H9 (cell line): ENCODE measurements around the gene BBX. TPM values are rescaled to one million over a fixed set of nuclear protein-coding genes. Genes with fewer than 3 reads are reported as not detected.

Experiments
- DNase-seq: peaks from one replicate; pipeline ENCODE4 v3.0.0-alpha.2; 2017
- H2AFZ ChIP-seq: one replicate; pipeline ENCODE4 v1.6.1; 2013; ENCODE audit warnings: mild to moderate bottlenecking, low read length, control low read depth, moderate library complexity
- H2AK5ac ChIP-seq: 2 replicates; pipeline ENCODE4 v1.6.1; 2013; ENCODE audit warnings: low read length, control low read depth, mixed read lengths; ENCODE audit not compliant: insufficient read length
- H2BK120ac ChIP-seq: one replicate; pipeline ENCODE4 v1.6.1; 2013; ENCODE audit warnings: low read depth, mild to moderate bottlenecking, low read length, control low read depth, inconsistent platforms; ENCODE audit not compliant: poor library complexity, severe bottlenecking
- H2BK12ac ChIP-seq: 2 replicates; pipeline ENCODE4 v1.6.1; 2013; ENCODE audit warnings: low read length, control low read depth, mixed read lengths, low read depth; ENCODE audit not compliant: insufficient read length
- H2BK15ac ChIP-seq: 2 replicates; pipeline ENCODE4 v1.6.1; 2013; ENCODE audit warnings: low read depth, low read length, control low read depth
- H2BK20ac ChIP-seq: one replicate; pipeline ENCODE4 v1.6.1; 2013; ENCODE audit warnings: low read depth, mild to moderate bottlenecking, low read length, control low read depth, inconsistent platforms; ENCODE audit not compliant: poor library complexity, severe bottlenecking
- H2BK5ac ChIP-seq: 2 replicates; pipeline ENCODE4 v1.6.1; 2013; ENCODE audit warnings: low read length, control low read depth, mixed read lengths; ENCODE audit not compliant: insufficient read length
- H3K14ac ChIP-seq: 2 replicates; pipeline ENCODE4 v1.6.1; 2013; ENCODE audit warnings: low read length, control low read depth; ENCODE audit not compliant: insufficient read depth
- H3K18ac ChIP-seq: 2 replicates; pipeline ENCODE4 v1.6.1; 2013; ENCODE audit warnings: low read depth, mild to moderate bottlenecking, mixed read lengths, low read length, control low read depth; ENCODE audit not compliant: insufficient read length
- H3K23ac ChIP-seq: 2 replicates; pipeline ENCODE4 v1.6.1; 2013; ENCODE audit warnings: low read length, control low read depth, mixed read lengths, low read depth; ENCODE audit not compliant: insufficient read length
- H3K23me2 ChIP-seq: 2 replicates; pipeline ENCODE4 v1.6.1; 2013; ENCODE audit warnings: low read depth, mild to moderate bottlenecking, mixed read lengths, low read length, control low read depth; ENCODE audit not compliant: insufficient read length, poor library complexity, severe bottlenecking
- H3K27ac ChIP-seq: 2 replicates; pipeline ENCODE4 v1.5.1; 2013; ENCODE audit warnings: low read length, control low read depth, mixed read lengths, low read depth; ENCODE audit not compliant: insufficient read length
- H3K27me3 ChIP-seq: 2 replicates; pipeline ENCODE4 v1.6.1; 2013; ENCODE audit warnings: low read length, control low read depth, inconsistent platforms; ENCODE audit not compliant: insufficient read depth
- H3K4ac ChIP-seq: 2 replicates; pipeline ENCODE4 v1.6.1; 2013; ENCODE audit warnings: low read depth, mild to moderate bottlenecking, control low read depth, inconsistent platforms, low read length, moderate library complexity
- H3K4me1 ChIP-seq: 2 replicates; pipeline ENCODE4 v1.6.1; 2013; ENCODE audit warnings: low read length, control low read depth, inconsistent platforms; ENCODE audit not compliant: insufficient read depth
- H3K4me2 ChIP-seq: 2 replicates; pipeline ENCODE4 v1.6.1; 2013; ENCODE audit warnings: low read length, control low read depth, mixed read lengths; ENCODE audit not compliant: insufficient read length, insufficient read depth
- H3K56ac ChIP-seq: 2 replicates; pipeline ENCODE4 v1.6.1; 2013; ENCODE audit warnings: low read depth, mild to moderate bottlenecking, mixed read lengths, low read length, control low read depth; ENCODE audit not compliant: insufficient read length
- H3K79me1 ChIP-seq: 2 replicates; pipeline ENCODE4 v1.6.1; 2013; ENCODE audit warnings: low read depth, mild to moderate bottlenecking, moderate library complexity, low read length, control low read depth, inconsistent platforms; ENCODE audit not compliant: insufficient read depth, poor library complexity, severe bottlenecking
- H3K79me2 ChIP-seq: 2 replicates; pipeline ENCODE4 v1.6.1; 2013; ENCODE audit warnings: low read length, control low read depth, inconsistent platforms; ENCODE audit not compliant: insufficient read depth
- H3K9ac ChIP-seq: 2 replicates; pipeline ENCODE4 v1.6.1; 2013; ENCODE audit warnings: low read length, control low read depth, mixed read lengths; ENCODE audit not compliant: insufficient read length; ENCODE audit errors: extremely low read depth
- H3K9me3 ChIP-seq: one replicate; pipeline ENCODE4 v1.6.1; 2013; ENCODE audit warnings: low read depth, low read length, inconsistent platforms; ENCODE audit not compliant: control insufficient read depth
- H3T11ph ChIP-seq: one replicate; pipeline ENCODE4 v1.6.1; 2013; ENCODE audit warnings: mild to moderate bottlenecking, low read length, control low read depth, inconsistent platforms
- H4K20me1 ChIP-seq: one replicate; pipeline ENCODE4 v1.6.1; 2013; ENCODE audit not compliant: control insufficient read depth, insufficient read length, insufficient read depth
- H4K5ac ChIP-seq: 2 replicates; pipeline ENCODE4 v1.6.1; 2013; ENCODE audit warnings: low read depth, mild to moderate bottlenecking, mixed read lengths, low read length, control low read depth; ENCODE audit not compliant: insufficient read length
- H4K8ac ChIP-seq: replicated peaks from 2 replicates; pipeline ENCODE4 v1.6.1; 2013; ENCODE audit warnings: low read length, control low read depth, mixed read lengths, low read depth; ENCODE audit not compliant: insufficient read length
- H4K91ac ChIP-seq: 2 replicates; pipeline ENCODE4 v1.6.1; 2013; ENCODE audit warnings: low read depth, mild to moderate bottlenecking, moderate library complexity, mixed read lengths, low read length, control low read depth; ENCODE audit not compliant: insufficient read length
- H3K27ac Mint-ChIP-seq, 3 experiments: 2 replicates in 2 of 3; 3 replicates in 1 of 3; pipeline ENCODE4 v1.8.0; 2020 to 2021; ENCODE audit warnings: mixed read lengths in 3 of 3, mild to moderate bottlenecking in 1 of 3, moderate library complexity in 1 of 3
- H3K27me3 Mint-ChIP-seq: 2 replicates; pipeline ENCODE4 v1.8.0; 2021; ENCODE audit warnings: low read depth, mild to moderate bottlenecking, moderate library complexity, mixed read lengths
- H3K36me3 Mint-ChIP-seq, 3 experiments: 2 replicates in 2 of 3; 3 replicates in 1 of 3; pipeline ENCODE4 v1.8.0; 2020 to 2021; ENCODE audit warnings: low read depth in 3 of 3, mixed read lengths in 3 of 3; ENCODE audit not compliant: insufficient read depth in 1 of 3
- H3K4me1 Mint-ChIP-seq, 2 experiments: 2 replicates each; pipeline ENCODE4 v1.8.0; 2020; ENCODE audit warnings: mixed read lengths in 2 of 2
- H3K4me3 Mint-ChIP-seq, 2 experiments: 2 replicates in 1 of 2; 3 replicates in 1 of 2; pipeline ENCODE4 v1.8.0; 2020 to 2021; ENCODE audit warnings: mild to moderate bottlenecking in 2 of 2, mixed read lengths in 2 of 2, moderate library complexity in 1 of 2
- H3K9me3 Mint-ChIP-seq, 2 experiments: 2 replicates in 1 of 2; 3 replicates in 1 of 2; pipeline ENCODE4 v1.8.0; 2020; ENCODE audit warnings: mild to moderate bottlenecking in 2 of 2, mixed read lengths in 2 of 2, moderate library complexity in 1 of 2
- WGBS: extraction: QIAGEN DNeasy Blood & Tissue Kit; methylation state at CpG from one replicate; pipeline ENCODE4 v1.1.7; 2013; ENCODE audit warnings: missing lambda C conversion rate, low lambda C conversion rate, mixed read lengths; ENCODE audit not compliant: insufficient read length; ENCODE audit errors: extremely low coverage; 5-methylcytosine and 5-hydroxymethylcytosine counted together
- total RNA-seq: library from RNA; stranded (reverse); gene quantifications from 2 replicates; pipeline ENCODE4 v1.2.1, GENCODE V29; 2021
- TF ChIP-seq, protein P1 (sequence below): fragments of 200-600 bp; sonication (generic); conservative IDR thresholded peaks from 3 replicates; pipeline ENCODE4 v1.8.0; 2021; ENCODE audit warnings: antibody characterized with exemption, mild to moderate bottlenecking

The BBX gene
- total RNA-seq, 1 experiment from 2014 or later = 34.8 TPM

DNA sequence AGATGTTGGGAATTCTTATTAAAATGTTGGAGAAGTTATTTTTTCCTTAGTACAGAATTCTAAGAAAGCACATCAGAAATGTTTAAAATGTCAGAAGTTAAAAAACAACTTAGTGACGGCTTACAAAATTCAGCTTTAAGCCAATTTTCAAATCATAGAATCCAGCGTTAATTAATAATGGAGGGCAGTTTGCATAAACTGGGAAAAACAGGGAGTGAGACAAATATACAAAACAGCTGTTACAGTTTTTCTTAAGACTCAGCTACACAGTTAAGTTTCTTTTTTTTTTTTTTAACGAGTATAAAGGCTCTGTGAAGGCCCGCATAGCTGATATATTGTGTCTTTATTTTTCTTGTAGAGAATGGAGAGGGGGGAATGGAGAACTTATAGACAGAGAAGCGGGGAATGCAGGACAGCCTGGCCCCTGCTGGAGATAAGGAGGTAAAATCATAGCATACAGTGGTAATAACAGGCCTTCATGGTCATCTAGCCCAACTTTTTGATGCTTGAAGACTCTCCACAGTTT is 164.4 kb downstream of the BBX start:
- Histone ChIP-seq H3K4me1 (peaks cover 4% of the 10 kb centered on the region; the same call in 1 of the 2 replicates), H3K18ac (no peak overlapping the region), H2BK120ac (no peak overlapping the region), H2BK15ac (no peak overlapping the region), H4K8ac (no peak overlapping the region), H3K27ac (no peak overlapping the region), H2BK5ac (no peak overlapping the region), H2BK20ac (no peak overlapping the region), H4K5ac (no peak overlapping the region), H3T11ph (no peak overlapping the region), H2BK12ac (no peak overlapping the region), H2AFZ (no peak overlapping the region), H3K79me2 (no peaks in the 10 kb centered on the region), H3K27me3 (no peaks in the 10 kb centered on the region), H3K4me2 (no peak overlapping the region), H3K23me2 (no peaks in the 10 kb centered on the region), H3K9ac (no peak overlapping the region), H4K20me1 (no peaks in the 10 kb centered on the region), H3K14ac (no peak overlapping the region), H4K91ac (no peak overlapping the region), H3K56ac (no peak overlapping the region), H3K4ac (no peak overlapping the region), H3K9me3 (no peaks in the 10 kb centered on the region), H3K79me1 (no peaks in the 10 kb centered on the region), H2AK5ac (no peak overlapping the region), H3K23ac (no peak overlapping the region)
- WGBS = no CpG with 5 or more reads among the region's 5 CpGs
- H3K4me1 Mint-ChIP-seq = peaks cover 19 to 28% of the 10 kb centered on the region in 2 experiments
- H3K4me3 Mint-ChIP-seq = no peak overlapping the region
- DNase-seq = no peak
- H3K27me3 Mint-ChIP-seq = no peaks in the 10 kb centered on the region
- TF ChIP-seq, protein P1, sequence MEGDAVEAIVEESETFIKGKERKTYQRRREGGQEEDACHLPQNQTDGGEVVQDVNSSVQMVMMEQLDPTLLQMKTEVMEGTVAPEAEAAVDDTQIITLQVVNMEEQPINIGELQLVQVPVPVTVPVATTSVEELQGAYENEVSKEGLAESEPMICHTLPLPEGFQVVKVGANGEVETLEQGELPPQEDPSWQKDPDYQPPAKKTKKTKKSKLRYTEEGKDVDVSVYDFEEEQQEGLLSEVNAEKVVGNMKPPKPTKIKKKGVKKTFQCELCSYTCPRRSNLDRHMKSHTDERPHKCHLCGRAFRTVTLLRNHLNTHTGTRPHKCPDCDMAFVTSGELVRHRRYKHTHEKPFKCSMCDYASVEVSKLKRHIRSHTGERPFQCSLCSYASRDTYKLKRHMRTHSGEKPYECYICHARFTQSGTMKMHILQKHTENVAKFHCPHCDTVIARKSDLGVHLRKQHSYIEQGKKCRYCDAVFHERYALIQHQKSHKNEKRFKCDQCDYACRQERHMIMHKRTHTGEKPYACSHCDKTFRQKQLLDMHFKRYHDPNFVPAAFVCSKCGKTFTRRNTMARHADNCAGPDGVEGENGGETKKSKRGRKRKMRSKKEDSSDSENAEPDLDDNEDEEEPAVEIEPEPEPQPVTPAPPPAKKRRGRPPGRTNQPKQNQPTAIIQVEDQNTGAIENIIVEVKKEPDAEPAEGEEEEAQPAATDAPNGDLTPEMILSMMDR = no peak
- no peaks in the 10 kb centered on the region for H3K9me3 Mint-ChIP-seq
- H3K27ac Mint-ChIP-seq = no peak overlapping the region
- H3K36me3 Mint-ChIP-seq = 0 out of 7 replicates have a peak, but pooled peaks cover 0 to 2% (median 0%) of the 10 kb centered on the region in 3 experiments
